ENCODE results near the gene BCL2. TPM values are rescaled to one million over a fixed set of nuclear protein-coding genes. Genes with fewer than 3 reads are reported as not detected.

Gene BCL2
- total RNA-seq, 1 donor from 2014 or later = 17.3 TPM

- no peak overlapping the region for H3K27ac ChIP-seq
- no peak overlapping the region for H3K4me3 ChIP-seq
- no peak for DNase-seq
- TF ChIP-seq CTCF (IDR thresholded peaks at IDR 0.05) = no peak
- no peak for ATAC-seq
- H3K36me3 ChIP-seq = no peaks in the 10 kb centered on the region
- no peaks in the 10 kb centered on the region for H3K27me3 ChIP-seq
- H3K4me1 ChIP-seq = peaks cover 11% of the 10 kb centered on the region
- H3K9me3 ChIP-seq = no peaks in the 10 kb centered on the region
- intact Hi-C loops (cut with DNase I) = loop anchor here (5.0 to 10.0 kb wide), 2 partner anchors 185 to 303 kb away; partner anchors contain the start of gene BCL2
Observed at GRCh38 chr18:63131959-63132818, 187.4 kb downstream of the BCL2 start.

GRCh38 chr18:63131106-63131958, 188.2 kb downstream of the BCL2 start:
- no peaks in the 10 kb centered on the region for H3K9me3 ChIP-seq
- H3K4me1 ChIP-seq = peaks cover 11% of the 10 kb centered on the region
- H3K27ac ChIP-seq = no peak overlapping the region
- intact Hi-C loops (cut with DNase I) = loop anchor here (5.0 to 10.0 kb wide), 2 partner anchors 186 to 303 kb away; partner anchors contain the start of gene BCL2
- TF ChIP-seq CTCF (IDR thresholded peaks at IDR 0.05) = peak; percentile 71
- H3K36me3 ChIP-seq = no peaks in the 10 kb centered on the region
- no peak for DNase-seq
- H3K4me3 ChIP-seq = no peak overlapping the region
- H3K27me3 ChIP-seq = no peaks in the 10 kb centered on the region
- peak; percentile 73 for ATAC-seq

GRCh38 chr18:63130176-63130575, 189.4 kb downstream of the BCL2 start:
- H3K36me3 ChIP-seq = no peaks in the 10 kb centered on the region
- H3K27me3 ChIP-seq = no peaks in the 10 kb centered on the region
- DNase-seq (no peak), ATAC-seq (no peak)
- peaks cover 11% of the 10 kb centered on the region for H3K4me1 ChIP-seq
- H3K9me3 ChIP-seq = no peaks in the 10 kb centered on the region
- no peak overlapping the region for H3K4me3 ChIP-seq
- H3K27ac ChIP-seq = no peak overlapping the region
- intact Hi-C loops (cut with DNase I) = loop anchor here (5.0 to 10.0 kb wide), 2 partner anchors 187 to 305 kb away; partner anchors contain the start of gene BCL2
- TF ChIP-seq CTCF (IDR thresholded peaks at IDR 0.05) = no peak

GRCh38 chr18:63128237-63128974, 191.2 kb downstream of the BCL2 start:
- no peak overlapping the region for H3K27ac ChIP-seq
- TF ChIP-seq CTCF (IDR thresholded peaks at IDR 0.05) = no peak
- intact Hi-C loops (cut with DNase I) = no loop called here
- H3K4me1 ChIP-seq = peaks cover 11% of the 10 kb centered on the region
- H3K36me3 ChIP-seq = no peaks in the 10 kb centered on the region
- ATAC-seq (no peak), DNase-seq (no peak)
- no peak overlapping the region for H3K4me3 ChIP-seq
- no peaks in the 10 kb centered on the region for H3K9me3 ChIP-seq
- H3K27me3 ChIP-seq = no peaks in the 10 kb centered on the region
